Measurements from ENCODE around the gene RAB8B.

The RAB8B gene

DNA sequence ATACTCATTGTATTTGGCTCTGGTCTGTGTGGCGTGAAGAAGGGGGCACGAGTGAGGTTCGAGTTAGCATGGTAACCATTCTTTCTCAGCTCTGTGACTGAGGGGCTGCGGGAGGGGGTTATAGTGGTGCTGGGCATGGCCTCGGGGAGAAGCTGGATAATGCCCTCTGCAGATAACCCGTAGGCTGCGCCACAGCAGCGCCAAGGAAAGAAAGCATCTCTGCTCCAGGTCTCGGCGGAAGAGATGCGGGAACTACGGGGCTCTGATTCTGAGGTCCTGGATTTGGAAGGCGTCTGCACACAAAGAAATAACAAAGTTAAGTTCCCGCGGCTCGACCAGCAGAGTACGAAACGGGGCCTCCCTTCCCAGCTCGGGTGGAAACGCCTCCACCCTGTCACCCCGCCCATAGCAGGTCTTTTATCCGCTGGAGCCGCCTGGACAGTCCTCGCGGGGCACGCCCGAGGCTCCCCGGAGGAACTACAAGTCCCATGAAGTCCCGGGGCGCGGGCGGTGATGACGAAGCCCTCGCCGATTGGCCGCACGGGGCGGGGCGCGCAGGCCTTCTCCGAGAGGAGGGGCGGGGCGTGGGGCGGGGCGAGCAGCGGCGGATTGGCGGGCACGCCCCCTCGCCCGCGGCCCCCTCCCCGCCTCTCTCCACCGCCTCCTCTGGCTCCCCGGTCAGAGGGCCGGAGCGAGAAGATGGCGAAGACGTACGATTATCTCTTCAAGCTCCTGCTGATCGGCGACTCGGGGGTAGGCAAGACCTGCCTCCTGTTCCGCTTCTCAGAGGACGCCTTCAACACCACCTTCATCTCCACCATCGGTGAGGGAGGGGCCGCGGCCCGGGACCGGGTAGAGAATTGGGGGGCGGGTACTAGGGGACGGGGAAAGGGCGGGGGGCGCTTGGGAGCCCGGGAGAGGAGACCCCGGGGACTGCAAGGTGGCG, at the start of gene RAB8B:
Gene RAB8B (plus strand): TSS at position 681 of the 946 bp plus-strand sequence. CDS start 19 bp downstream, at position 700.
- DNase-seq: peak; percentile 76

- DNase-seq: no peak
Observed at GRCh38 chr15:63140936-63141335, 48.5 kb upstream of the RAB8B start.

DNA sequence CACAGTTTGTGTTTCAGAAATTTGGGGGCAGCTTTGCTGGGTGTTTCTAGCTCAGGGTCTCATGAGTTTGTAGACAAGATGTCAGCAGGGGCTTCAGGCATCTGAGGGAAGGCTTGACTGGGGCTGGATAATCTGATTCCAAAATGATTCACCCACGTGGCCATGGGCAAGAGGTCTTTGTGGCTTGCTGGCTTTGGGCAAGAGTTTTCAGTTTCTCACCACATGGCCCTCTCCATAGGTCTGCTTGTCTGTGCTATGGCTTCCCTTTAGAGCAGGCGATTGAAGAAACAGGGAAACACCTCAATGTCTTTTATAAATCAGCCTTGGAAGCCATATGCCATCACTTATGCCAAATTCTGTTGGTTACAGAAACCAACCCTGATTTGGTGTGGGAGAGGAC, 44.0 kb upstream of the RAB8B start:
- no peak for DNase-seq

- DNase-seq: no peak
Observed at GRCh38 chr15:63146684-63147083, 42.7 kb upstream of the RAB8B start.

DNA sequence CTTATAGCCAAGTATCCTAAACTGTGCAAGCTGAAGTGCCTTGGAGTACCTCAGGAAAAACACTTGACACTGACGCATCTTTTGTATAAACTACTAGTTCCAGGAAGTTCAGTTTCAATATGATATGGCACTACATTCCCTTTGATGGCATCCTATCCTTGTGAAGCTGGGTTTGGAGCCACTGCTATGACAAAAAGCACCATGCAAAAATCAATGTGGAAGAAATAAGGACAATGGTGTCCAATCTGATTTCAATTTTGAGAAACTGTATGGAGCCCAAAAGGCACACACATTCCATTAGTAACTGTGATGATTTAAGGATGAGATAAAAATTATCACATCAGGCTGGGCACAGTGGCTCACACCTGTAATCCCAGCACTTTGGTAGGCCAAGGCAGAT, 37.7 kb upstream of the RAB8B start:
- no peak for DNase-seq

GRCh38 chr15:63155486-63155885, 33.9 kb upstream of the RAB8B start:
- no peak for DNase-seq

- DNase-seq: no peak
Observed at GRCh38 chr15:63156086-63156710, 33.2 kb upstream of the RAB8B start.

- no peak for DNase-seq
Observed at GRCh38 chr15:63156755-63157117, 32.7 kb upstream of the RAB8B start.

DNA sequence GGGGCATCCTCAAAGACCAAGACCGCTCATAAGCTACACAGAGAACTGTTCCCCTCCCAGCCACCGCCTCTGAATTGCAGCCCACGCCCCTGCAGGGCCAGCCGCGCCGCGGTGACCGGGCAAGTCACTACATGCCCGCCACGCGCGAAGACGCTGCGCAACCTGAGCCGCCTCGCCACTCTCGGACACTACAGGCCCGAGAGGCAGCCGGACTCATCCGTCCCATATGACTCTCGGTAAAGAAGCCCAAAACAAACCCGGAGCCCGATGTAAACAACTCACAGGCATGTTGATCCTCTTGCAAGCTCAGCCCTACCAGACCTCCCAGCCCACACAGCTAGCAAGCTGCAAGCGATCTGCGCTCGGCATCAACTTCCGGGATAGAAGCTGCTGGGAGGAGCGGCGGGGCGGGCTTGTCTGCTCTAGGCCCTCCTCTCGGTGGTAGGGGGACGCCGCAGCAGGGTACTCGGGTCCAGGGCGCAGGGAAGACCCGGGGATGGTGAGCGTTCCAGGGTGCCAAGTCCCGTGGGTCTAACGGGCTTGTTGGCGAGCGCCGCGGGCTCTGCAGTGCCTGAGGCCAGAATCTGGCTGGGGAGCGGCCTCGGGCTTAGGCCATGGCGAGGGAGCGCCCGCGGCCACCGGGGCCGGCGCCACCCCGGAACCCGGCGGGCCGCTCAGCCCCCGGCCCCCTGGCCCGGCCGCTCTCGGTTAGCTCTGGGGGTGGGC, 32.1 kb upstream of the RAB8B start, which contains the start of gene RPS27L:
Gene RPS27L (minus strand): TSS at position 360 of the 726 bp plus-strand sequence. CDS start 72 bp downstream, at position 288.
- peak; percentile 69 for DNase-seq

- DNase-seq: no peak
Observed at GRCh38 chr15:63157891-63158431, 31.4 kb upstream of the RAB8B start.

- DNase-seq: no peak
Observed at GRCh38 chr15:63160638-63161037, 28.8 kb upstream of the RAB8B start.

GRCh38 chr15:63163217-63163616, 26.2 kb upstream of the RAB8B start:
- no peak for DNase-seq

DNA sequence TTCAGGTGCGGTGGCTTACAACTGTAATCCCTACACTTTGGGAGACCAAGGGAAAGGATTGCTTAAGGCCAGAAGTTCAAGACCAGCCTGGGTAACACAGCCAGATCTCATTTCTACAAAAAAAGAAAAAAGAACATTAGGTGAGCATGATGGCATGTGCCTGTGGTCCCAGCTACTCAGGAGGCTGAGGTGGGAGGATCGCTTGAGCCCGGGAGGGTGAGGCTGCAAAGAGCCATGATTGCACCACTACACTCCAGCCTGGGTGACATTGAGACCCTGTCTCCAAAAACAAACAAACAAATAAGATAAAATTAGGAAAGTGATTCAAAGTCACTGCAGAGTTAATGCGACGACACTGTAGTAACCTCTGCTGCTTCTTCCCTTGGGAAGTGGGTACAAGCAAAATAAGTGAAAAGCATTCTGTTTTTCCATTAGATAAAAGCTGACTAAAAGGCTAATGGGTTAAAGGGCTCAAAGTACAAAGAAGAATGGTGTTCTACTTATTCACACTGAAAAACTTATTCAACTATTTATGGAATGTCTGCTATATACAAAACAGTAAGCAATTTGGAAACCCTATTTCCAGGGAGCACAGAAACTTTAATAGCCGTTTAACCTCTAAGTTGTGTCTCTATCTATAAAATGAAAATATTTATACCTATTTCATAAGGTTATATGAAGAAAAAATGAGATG, 24.1 kb upstream of the RAB8B start:
- DNase-seq: no peak

GRCh38 chr15:63166219-63166618, 23.2 kb upstream of the RAB8B start:
- DNase-seq: no peak

DNA sequence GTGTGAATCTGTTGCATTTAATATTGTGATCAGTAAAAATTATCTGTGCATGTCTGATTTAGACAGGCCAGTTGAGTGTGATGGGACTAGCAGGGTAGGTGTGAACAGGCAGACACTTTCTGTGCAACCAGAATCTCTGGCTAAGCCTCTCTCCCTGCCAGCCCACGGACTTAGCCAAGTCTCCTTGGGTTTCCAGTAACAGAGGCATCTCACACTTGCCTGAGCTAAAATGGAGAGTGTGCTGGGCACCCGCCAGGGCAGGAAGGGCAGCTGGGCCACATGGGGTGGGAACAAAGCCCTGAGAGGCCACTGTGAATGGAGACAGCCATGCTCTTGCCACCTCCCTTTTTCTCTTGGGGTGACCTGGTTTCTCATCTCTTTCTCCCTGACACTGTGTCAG, 19.6 kb upstream of the RAB8B start:
- no peak for DNase-seq

- DNase-seq: no peak
Observed at GRCh38 chr15:63172376-63172775, 17.0 kb upstream of the RAB8B start.

DNA sequence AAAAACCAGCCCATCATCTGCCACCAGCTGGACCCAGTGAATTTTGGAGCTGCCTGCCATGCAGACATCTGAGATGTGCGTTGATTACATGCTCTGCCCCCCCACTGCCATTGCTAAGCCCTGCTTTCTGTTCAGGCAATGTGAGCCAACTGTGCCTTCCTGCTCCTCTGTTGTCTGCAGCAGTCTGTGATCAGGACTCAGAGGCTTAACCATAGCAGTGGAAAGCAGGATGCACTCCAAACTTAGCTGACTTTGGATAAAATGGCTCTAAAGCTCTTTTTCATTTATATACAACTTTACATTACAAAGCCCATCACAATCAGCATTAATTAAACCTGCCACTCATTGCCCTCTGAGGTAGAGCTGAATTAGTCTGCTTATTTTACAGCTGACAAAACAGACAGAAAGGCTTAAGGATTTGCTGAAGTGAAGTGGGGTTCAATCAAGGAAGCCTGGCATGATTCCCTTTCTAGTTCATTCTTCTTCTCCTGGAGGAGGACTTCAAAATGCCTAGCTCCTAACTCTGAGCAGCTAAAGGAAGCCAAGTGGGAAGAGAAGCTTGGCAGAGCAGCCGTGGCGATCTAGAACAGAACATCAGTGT, 16.5 kb upstream of the RAB8B start:
- no peak for DNase-seq

GRCh38 chr15:63176302-63176701, 13.1 kb upstream of the RAB8B start:
- no peak for DNase-seq

DNA sequence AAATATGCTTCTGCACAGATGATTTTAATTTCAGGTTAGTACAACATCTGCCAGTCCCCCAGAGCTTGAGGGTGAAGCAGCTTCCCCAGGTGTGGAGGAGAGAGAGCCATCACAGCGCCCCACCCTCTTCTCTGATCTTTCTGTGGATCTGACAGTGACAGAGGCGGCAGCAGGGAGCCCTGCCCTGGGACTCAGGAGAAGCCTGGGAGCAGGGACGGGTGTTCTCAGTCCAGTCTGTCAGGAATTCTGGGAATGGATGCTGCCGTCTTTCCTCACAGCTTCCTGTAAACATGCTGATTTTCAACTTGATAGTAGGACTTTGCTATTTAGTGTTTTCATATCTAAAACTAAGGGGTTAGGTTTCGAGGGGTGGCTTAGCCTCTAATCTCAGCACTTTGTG, 11.4 kb upstream of the RAB8B start:
- no peak for DNase-seq

DNA sequence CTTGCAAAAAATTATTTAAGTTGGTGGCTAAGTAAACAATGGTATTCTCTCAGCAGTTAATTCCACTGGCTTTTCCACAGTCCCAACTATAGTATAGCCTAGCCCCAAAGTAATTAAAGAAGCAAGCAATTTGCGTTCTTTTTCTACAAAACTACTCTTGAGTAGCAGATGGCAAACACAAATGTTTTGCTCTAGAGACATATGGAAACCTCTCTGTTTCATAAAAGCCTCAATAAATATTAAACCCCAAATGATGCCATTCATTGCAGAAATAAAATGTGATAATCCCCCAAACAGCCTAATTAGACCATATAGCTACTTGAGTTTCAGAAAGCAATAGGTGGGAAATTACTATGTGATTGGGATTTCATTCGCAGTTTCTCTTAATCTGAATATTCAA, 8.7 kb upstream of the RAB8B start:
- no peak for DNase-seq

- DNase-seq: no peak
Observed at GRCh38 chr15:63181648-63182047, 7.8 kb upstream of the RAB8B start.

DNA sequence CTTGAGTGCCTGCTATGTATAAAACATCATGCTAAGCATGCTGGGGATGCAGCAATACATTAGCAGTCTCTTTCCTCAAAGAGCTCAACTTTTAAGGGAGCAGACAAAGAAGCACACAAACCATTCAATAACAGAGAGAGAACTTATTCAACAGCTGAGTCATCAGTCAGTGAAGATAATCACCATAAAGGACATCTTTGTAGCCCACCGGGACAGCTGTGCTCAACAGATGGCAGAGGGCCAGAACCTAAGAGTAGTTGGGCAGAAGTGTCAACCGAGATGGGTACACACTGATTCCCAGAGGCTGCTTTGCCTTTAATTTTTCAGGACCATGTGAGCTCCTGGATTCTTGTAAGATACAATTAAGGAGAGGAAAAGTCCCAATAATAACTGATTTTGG, 4.2 kb upstream of the RAB8B start:
- no peak for DNase-seq
